ENCODE results near the gene SLC25A19. TPM values are rescaled to one million over a fixed set of nuclear protein-coding genes. Genes with fewer than 3 reads are reported as not detected.

SLC25A19 gene
- total RNA-seq, 4 donors from 2014 or later, result 16.7 to 23.1 (median 20.1) TPM

GRCh38 chr17:75238020-75238580 lies 51.1 kb downstream of the SLC25A19 start:
- WGBS, 2 donors, result 77 to 86% methylated on average over 7 to 11 of the region's 11 CpGs
- H3K9me3 ChIP-seq, result no peaks in the 10 kb centered on the region
- no peak for DNase-seq (ENCODE audit: low spot score in 2 of 2)
- no peaks in the 10 kb centered on the region for H3K27me3 ChIP-seq
- H3K27ac ChIP-seq, result no peak overlapping the region
- no peak for TF ChIP-seq POLR2A (IDR thresholded peaks at IDR 0.05)
- TF ChIP-seq EP300 (IDR thresholded peaks at IDR 0.05), result no peak
- no peak for TF ChIP-seq CTCF (IDR thresholded peaks at IDR 0.05)
- H3K36me3 ChIP-seq, result peaks cover 9 to 98% (median 49%) of the 10 kb centered on the region in 3 donors
- peaks cover 0 to 44% (median 8%) of the 10 kb centered on the region in 4 donors for H3K4me1 ChIP-seq
- H3K4me3 ChIP-seq, result no peak overlapping the region

DNA sequence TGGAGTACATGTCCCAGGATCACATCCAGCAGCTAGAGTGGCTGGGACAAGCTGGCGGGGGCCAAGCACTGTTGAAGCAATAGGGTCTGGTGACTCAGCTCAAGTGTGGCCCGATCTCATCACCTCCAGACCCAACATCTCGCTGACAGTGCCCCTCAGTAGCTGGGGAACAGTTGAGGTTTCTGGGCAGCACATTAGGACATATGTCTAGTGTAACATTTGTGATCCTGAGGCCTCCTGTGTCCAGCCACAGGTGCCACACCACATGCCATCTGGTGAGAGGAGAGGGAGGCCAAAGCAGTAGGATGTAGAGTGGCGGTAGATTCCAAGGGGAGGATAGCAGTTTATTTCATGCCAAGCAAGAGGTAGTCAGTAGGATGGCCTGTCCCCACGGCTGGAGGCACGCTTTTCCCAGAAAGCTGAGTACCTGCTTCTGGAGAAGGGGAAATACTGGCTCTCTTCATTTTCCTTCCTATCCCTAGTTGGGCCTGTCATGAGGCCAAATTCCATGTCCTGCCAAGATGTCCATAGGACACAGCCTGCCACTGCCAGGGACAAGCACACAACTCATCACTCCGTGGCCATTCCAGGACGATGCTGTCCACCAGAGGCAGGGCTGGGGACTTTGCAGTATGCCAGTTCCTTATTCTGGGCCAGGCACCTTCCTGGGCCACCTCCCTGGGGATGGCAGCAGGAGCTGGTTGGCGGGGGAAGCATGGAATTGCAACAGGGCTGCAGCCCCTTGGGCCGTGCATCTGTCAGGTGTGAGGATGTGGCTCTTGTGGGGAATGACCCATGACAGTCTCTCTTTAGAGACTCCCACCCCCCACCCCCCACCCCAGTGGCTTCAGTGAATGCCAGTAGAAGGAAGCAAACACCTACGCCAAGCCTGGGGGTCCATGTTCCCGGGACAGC lies 51.9 kb downstream of the SLC25A19 start:
- Histone ChIP-seq H3K4me3 (no peak overlapping the region), H3K27ac (no peak overlapping the region), H3K27me3 (no peaks in the 10 kb centered on the region), H3K9me3 (no peaks in the 10 kb centered on the region), H3K4me1 (peaks cover 0 to 39% (median 8%) of the 10 kb centered on the region in 4 donors), H3K36me3 (peaks cover 9 to 98% (median 56%) of the 10 kb centered on the region in 3 donors)
- DNase-seq (ENCODE audit: low spot score in 2 of 2), result no peak
- no peak for TF ChIP-seq EP300 (IDR thresholded peaks at IDR 0.05)
- TF ChIP-seq CTCF (IDR thresholded peaks at IDR 0.05), result no peak
- no peak for TF ChIP-seq POLR2A (IDR thresholded peaks at IDR 0.05)
- WGBS, 2 donors, result 79 to 81% methylated on average over 10 to 12 of the region's 12 CpGs

DNA sequence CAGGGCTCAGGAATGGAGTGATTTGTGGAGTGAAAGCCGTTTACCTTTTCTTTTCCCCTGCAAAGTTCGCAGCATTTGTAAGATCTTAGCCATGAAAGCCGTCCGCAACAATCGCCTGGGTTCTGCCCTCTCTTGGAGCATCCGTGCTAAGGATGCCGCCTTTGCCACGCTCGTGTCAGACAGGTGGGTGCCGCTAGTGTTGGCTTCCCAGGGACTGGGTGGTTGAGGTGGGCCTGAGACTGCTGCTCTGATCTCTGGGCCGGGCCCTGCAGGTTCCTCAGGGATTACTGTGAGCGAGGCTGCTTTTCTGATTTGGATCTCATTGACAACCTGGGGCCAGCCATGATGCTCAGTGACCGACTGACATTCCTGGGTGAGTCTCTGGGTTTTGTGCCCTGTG lies 56.4 kb downstream of the SLC25A19 start:
- no peak for TF ChIP-seq CTCF (IDR thresholded peaks at IDR 0.05)
- no peak for TF ChIP-seq EP300 (IDR thresholded peaks at IDR 0.05)
- TF ChIP-seq POLR2A (IDR thresholded peaks at IDR 0.05), result no peak
- H3K36me3 ChIP-seq, result peaks cover 1 to 98% (median 44%) of the 10 kb centered on the region in 3 donors
- WGBS, 2 donors, result 92 to 95% methylated on average over 13 of the region's 13 CpGs

GRCh38 chr17:75231741-75232464 lies 57.3 kb downstream of the SLC25A19 start:
- no peak for DNase-seq (ENCODE audit: low spot score in 2 of 2)
- Histone ChIP-seq H3K9me3 (no peaks in the 10 kb centered on the region), H3K4me3 (no peak overlapping the region), H3K27me3 (no peaks in the 10 kb centered on the region), H3K36me3 (peaks cover 3 to 96% (median 36%) of the 10 kb centered on the region in 3 donors), H3K27ac (no peak overlapping the region), H3K4me1 (no peaks in the 10 kb centered on the region)
- TF ChIP-seq CTCF (IDR thresholded peaks at IDR 0.05) (no peak), EP300 (IDR thresholded peaks at IDR 0.05) (no peak), POLR2A (IDR thresholded peaks at IDR 0.05) (no peak)
- 90% methylated on average over 18 of the region's 18 CpGs for WGBS, 2 donors

More for the DNA sequence above, 56.4 kb downstream of the SLC25A19 start:
- Histone ChIP-seq H3K27ac (no peak overlapping the region), H3K4me1 (no peaks in the 10 kb centered on the region), H3K9me3 (no peaks in the 10 kb centered on the region), H3K4me3 (no peak overlapping the region), H3K27me3 (no peaks in the 10 kb centered on the region)
- no peak for DNase-seq (ENCODE audit: low spot score in 2 of 2)

All from tibial nerve (tissue), 4 donors.